ENCODE results near the gene HEATR9. TPM values are rescaled to one million over a fixed set of nuclear protein-coding genes. Genes with fewer than 3 reads are reported as not detected.

HEATR9 gene
- total RNA-seq, 1 donor from 2014 or later = not detected

DNA sequence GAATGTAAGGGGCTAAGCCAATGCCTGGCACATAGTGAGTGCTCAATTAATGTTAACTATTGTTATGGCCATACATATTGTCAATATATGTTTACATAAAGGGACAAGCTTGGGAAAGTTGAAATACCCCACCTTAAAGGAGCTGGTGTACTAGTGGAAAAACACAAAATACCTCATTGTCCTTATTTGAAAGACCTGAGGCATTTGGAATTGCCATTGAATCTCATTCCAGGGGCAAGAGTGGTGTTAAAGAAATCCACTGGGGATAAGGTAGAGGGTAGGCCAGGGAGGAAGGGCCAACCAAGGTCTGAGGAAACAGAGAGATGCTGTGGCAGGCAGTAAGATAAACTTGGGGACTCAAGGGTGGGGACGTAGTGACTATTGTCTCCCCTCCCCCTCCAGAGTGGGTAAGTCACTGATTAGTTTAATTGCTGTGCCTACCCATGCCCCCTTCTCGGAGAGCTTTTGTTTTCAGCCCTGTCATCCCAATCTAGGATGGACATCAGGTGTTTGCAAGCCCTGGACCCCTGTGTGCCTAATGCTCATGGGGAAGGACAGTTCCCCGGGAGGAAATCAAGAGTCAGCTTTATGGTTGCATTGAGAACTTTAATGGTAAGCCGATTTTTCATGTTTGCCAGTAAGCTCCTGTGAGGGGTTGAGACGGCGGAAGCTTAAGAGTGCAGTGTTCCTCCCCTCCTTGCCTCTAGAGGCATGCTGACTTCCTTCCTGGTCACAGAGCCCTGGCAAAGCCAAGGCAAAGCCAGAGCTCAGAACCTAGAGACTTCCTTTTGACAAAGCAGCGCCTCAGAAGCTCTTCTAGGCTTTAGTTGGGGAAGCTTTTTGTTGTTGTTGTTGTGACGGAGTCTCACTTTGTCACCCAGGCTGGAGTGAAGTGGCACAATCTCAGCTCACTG lies 2.5 kb upstream of the HEATR9 start:
- Mint-ChIP-seq H3K27me3 (no peaks in the 10 kb centered on the region), H3K4me3 (no peak overlapping the region), H3K36me3 (ENCODE audit: low read depth) (no peaks in the 10 kb centered on the region), H3K4me1 (peaks cover 14% of the 10 kb centered on the region), H3K9me3 (no peaks in the 10 kb centered on the region), H3K27ac (no peak overlapping the region)
- intact Hi-C loops (cut with micrococcal nuclease) = no loop called here
- TF ChIP-seq, protein P1, sequence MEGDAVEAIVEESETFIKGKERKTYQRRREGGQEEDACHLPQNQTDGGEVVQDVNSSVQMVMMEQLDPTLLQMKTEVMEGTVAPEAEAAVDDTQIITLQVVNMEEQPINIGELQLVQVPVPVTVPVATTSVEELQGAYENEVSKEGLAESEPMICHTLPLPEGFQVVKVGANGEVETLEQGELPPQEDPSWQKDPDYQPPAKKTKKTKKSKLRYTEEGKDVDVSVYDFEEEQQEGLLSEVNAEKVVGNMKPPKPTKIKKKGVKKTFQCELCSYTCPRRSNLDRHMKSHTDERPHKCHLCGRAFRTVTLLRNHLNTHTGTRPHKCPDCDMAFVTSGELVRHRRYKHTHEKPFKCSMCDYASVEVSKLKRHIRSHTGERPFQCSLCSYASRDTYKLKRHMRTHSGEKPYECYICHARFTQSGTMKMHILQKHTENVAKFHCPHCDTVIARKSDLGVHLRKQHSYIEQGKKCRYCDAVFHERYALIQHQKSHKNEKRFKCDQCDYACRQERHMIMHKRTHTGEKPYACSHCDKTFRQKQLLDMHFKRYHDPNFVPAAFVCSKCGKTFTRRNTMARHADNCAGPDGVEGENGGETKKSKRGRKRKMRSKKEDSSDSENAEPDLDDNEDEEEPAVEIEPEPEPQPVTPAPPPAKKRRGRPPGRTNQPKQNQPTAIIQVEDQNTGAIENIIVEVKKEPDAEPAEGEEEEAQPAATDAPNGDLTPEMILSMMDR (IDR thresholded peaks at IDR 0.05) = no peak
- POLR2A ChIA-PET = interaction anchor here (0.7 to 1.2 kb wide), 2 partner anchors 9 to 664 kb away, joined by 3 to 5 read pairs; partner anchors contain the start of gene CCL5
- peak; percentile 45 for ATAC-seq (ENCODE audit: low read depth)
- no peak for DNase-seq
- CTCF ChIA-PET = interaction anchor here (0.7 kb wide), 1 partner anchor 17 kb away, joined by 3 read pairs; no protein-coding TSS in a partner anchor

DNA sequence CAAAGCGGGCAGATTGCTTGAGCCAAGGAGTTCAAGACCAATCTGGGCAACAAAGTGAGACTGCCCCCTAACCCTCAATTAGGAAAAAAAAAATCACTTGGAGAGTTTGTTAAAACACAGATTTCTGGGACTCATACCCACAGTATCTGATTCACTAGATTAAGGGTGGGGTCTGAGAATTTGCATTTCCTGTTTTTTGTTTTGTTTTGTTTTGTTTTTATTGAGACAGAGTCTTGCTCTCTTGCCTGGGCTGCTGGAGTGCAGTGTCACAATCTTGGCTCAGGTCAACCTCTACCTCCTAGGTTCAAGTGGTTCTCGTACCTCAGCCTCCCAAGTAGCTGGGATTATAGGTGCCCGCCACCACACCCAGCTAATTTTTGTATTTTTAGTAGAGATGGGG lies 1.1 kb downstream of the HEATR9 start:
- POLR2A ChIA-PET = no interaction called here
- Mint-ChIP-seq H3K27me3 (no peaks in the 10 kb centered on the region), H3K9me3 (no peaks in the 10 kb centered on the region), H3K27ac (no peak overlapping the region), H3K36me3 (ENCODE audit: low read depth) (no peaks in the 10 kb centered on the region), H3K4me1 (peaks cover 6% of the 10 kb centered on the region), H3K4me3 (no peak overlapping the region)
- intact Hi-C loops (cut with micrococcal nuclease) = no loop called here
- DNase-seq (no peak), ATAC-seq (ENCODE audit: low read depth) (no peak)
- TF ChIP-seq, protein P1 (IDR thresholded peaks at IDR 0.05) = no peak
- CTCF ChIA-PET = no interaction called here

DNA sequence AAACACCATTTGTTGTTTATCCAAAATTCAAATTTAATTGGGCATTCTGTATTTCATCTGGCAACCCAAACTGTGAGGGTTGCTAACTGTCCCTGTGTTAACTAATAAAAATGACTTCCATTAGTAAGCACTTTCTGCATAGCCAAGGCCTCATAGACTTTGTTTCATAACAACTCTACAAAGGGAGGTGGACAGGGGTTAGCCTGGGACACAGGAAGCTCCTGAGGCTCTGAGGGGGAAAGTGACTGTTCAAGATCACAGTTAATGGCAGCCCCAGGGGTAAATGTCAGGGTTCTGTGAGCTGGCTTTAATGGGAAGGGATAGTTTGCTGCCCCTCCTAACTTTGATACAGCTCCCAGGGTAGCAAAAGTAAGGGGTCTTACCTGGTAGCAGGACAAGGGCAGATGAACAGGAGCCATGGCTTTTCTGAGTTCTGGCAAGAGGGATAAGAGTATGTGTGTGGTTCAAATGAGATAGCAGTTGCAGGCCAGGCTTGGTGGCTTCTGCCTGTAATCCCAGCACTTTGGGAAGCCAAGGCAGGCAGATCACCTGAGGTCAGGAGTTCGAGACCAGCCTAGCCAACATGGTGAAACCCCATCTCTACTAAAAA lies 2.2 kb downstream of the HEATR9 start:
- Mint-ChIP-seq H3K4me1 (peaks cover 3% of the 10 kb centered on the region), H3K27ac (no peak overlapping the region), H3K27me3 (no peaks in the 10 kb centered on the region), H3K4me3 (no peak overlapping the region), H3K9me3 (no peaks in the 10 kb centered on the region), H3K36me3 (ENCODE audit: low read depth) (no peaks in the 10 kb centered on the region)
- ATAC-seq (ENCODE audit: low read depth) (no peak), DNase-seq (no peak)
- ChIA-PET POLR2A (no interaction called here), CTCF (no interaction called here)
- intact Hi-C loops (cut with micrococcal nuclease) = no loop called here
- TF ChIP-seq, protein P1 (IDR thresholded peaks at IDR 0.05) = no peak

GRCh38 chr17:35865412-35866340 lies 3.0 kb downstream of the HEATR9 start:
- H3K4me1 Mint-ChIP-seq = no peaks in the 10 kb centered on the region
- no peaks in the 10 kb centered on the region for H3K9me3 Mint-ChIP-seq
- ChIA-PET CTCF (no interaction called here), POLR2A (no interaction called here)
- H3K27ac Mint-ChIP-seq = no peak overlapping the region
- H3K27me3 Mint-ChIP-seq = no peaks in the 10 kb centered on the region
- H3K36me3 Mint-ChIP-seq (ENCODE audit: low read depth) = no peaks in the 10 kb centered on the region
- H3K4me3 Mint-ChIP-seq = no peak overlapping the region
- ATAC-seq (ENCODE audit: low read depth) (no peak), DNase-seq (no peak)
- TF ChIP-seq, protein P1 (IDR thresholded peaks at IDR 0.05) = no peak
- intact Hi-C loops (cut with micrococcal nuclease) = no loop called here

All from activated B cell treated with CpG ODN at 0.5 μM for 24 hours (primary cell).